Lung (tissue), 12 donors: ENCODE measurements around the gene STEAP4. TPM values are rescaled to one million over a fixed set of nuclear protein-coding genes. Genes with fewer than 3 reads are reported as not detected.

Experiments used
- ATAC-seq: fragments of 200-7000 bp; cut with Tn5 transposase; one replicate; pipeline ENCODE4 v1.9.1; 2020; ENCODE audit warnings: moderate number of reproducible peaks; ENCODE audit not compliant: insufficient read depth, low FRiP score
- DNase-seq, 3 donors: peaks; one replicate each; pipeline ENCODE4 v3.0.0-alpha.2; 2013 to 2017
- H3K27ac ChIP-seq, 2 donors: one replicate each; pipeline ENCODE4 v1.5.1; 2013; ENCODE audit warnings: mild to moderate bottlenecking in 2 of 2, moderate library complexity in 2 of 2, control low read depth in 1 of 2, inconsistent platforms in 1 of 2, low read depth in 1 of 2, low read length in 1 of 2
- H3K27me3 ChIP-seq, 3 donors: one replicate each; pipeline ENCODE4 v1.5.1; 2013; ENCODE audit warnings: low read length in 2 of 3; ENCODE audit not compliant: control insufficient read depth in 3 of 3, insufficient read depth in 3 of 3
- H3K36me3 ChIP-seq, 4 donors: one replicate each; pipeline ENCODE4 v1.5.1; 2013; ENCODE audit warnings: low read length in 4 of 4, mild to moderate bottlenecking in 1 of 4, moderate library complexity in 1 of 4; ENCODE audit not compliant: control insufficient read depth in 4 of 4, insufficient read depth in 4 of 4
- H3K4me1 ChIP-seq, 5 donors: one replicate each; pipeline ENCODE4 v1.5.1; 2013; ENCODE audit warnings: low read length in 5 of 5, mild to moderate bottlenecking in 2 of 5, moderate library complexity in 1 of 5; ENCODE audit not compliant: control insufficient read depth in 5 of 5, insufficient read depth in 5 of 5
- H3K4me3 ChIP-seq: one replicate; pipeline ENCODE4 v1.5.1; 2013; ENCODE audit warnings: mild to moderate bottlenecking, control low read depth, moderate library complexity
- H3K9ac ChIP-seq, 2 donors: one replicate each; pipeline ENCODE4 v1.5.1; 2013; ENCODE audit warnings: low read length in 2 of 2, control low read depth in 1 of 2; ENCODE audit not compliant: insufficient read depth in 1 of 2
- H3K9me3 ChIP-seq, 4 donors: one replicate each; pipeline ENCODE4 v1.5.1; 2013; ENCODE audit warnings: low read length in 3 of 4, mild to moderate bottlenecking in 1 of 4, moderate library complexity in 1 of 4; ENCODE audit not compliant: control insufficient read depth in 4 of 4, insufficient read depth in 3 of 4
- WGBS, 2 donors: extraction: QIAGEN DNeasy Blood & Tissue Kit; methylation state at CpG; one replicate each; pipeline ENCODE4 v1.1.7; 2013; 5-methylcytosine and 5-hydroxymethylcytosine counted together
- polyA plus RNA-seq, 2 donors: library from polyadenylated mRNA; stranded (reverse); fragments of 200-250 nt; gene quantifications; one replicate each; pipeline ENCODE4 v1.2.1, GENCODE V29; 2013
- total RNA-seq, 2 donors: library from RNA; depleted of rRNA in 1 of 2; stranded (reverse); fragments of >200 nt in 1 of 2; gene quantifications; one replicate each; pipeline ENCODE4 v1.2.1, GENCODE V29; 2014 to 2021
- TF ChIP-seq, protein P1 (sequence below): IDR thresholded peaks from 2 replicates; pipeline ENCODE4 v1.5.1; 2012; ENCODE audit warnings: mild to moderate bottlenecking; ENCODE audit errors: control extremely low read depth, extremely low read depth
- donor health status: control.
- donor health status: control.
- donor health status: Bipolar disorder and iron deficiency.
- donor health status: healthy.
- donor health status: DM: yes; HTN: yes; CAD: no.

The STEAP4 gene
- total and polyA plus RNA-seq, 4 donors: 17.1 to 108 (median 58.8) TPM

DNA sequence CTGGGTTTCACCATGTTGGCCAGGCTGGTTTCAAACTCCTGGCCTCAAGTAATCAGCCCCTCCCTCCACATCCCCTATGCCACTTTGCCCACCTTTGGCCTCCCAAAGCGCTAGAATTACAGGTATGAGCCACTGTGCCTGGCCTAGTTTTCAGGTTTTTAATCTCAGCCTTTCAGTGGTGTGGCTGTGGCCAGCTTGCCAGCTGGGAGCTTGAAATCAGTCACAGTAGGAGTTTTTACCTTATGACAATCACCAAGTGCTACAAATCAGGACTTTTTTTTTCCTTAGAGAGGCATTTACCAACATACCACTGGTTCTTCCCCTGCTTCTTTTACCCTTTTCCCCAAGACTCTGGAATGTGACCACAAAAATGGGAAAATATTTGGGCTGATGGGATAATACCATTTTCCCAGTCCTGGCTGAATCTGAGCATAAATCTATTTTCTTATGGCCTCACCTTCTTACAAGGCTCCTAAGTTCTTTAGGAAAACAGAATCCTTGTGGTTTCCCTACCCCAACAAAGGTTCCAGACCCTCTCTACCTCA, 6.2 kb downstream of the STEAP4 start:
- no peak overlapping the region for H3K27ac ChIP-seq
- ATAC-seq (no peak), DNase-seq (no peak)
- H3K4me1 ChIP-seq: no peaks in the 10 kb centered on the region
- TF ChIP-seq, protein P1, sequence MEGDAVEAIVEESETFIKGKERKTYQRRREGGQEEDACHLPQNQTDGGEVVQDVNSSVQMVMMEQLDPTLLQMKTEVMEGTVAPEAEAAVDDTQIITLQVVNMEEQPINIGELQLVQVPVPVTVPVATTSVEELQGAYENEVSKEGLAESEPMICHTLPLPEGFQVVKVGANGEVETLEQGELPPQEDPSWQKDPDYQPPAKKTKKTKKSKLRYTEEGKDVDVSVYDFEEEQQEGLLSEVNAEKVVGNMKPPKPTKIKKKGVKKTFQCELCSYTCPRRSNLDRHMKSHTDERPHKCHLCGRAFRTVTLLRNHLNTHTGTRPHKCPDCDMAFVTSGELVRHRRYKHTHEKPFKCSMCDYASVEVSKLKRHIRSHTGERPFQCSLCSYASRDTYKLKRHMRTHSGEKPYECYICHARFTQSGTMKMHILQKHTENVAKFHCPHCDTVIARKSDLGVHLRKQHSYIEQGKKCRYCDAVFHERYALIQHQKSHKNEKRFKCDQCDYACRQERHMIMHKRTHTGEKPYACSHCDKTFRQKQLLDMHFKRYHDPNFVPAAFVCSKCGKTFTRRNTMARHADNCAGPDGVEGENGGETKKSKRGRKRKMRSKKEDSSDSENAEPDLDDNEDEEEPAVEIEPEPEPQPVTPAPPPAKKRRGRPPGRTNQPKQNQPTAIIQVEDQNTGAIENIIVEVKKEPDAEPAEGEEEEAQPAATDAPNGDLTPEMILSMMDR: no peak
- peaks cover 0 to 3% (median 0%) of the 10 kb centered on the region in 3 donors for H3K27me3 ChIP-seq
- no peak overlapping the region for H3K4me3 ChIP-seq
- no peaks in the 10 kb centered on the region for H3K36me3 ChIP-seq
- H3K9me3 ChIP-seq: no peaks in the 10 kb centered on the region
- H3K9ac ChIP-seq: no peak overlapping the region
- WGBS, 2 donors: 96 to 100% methylated on average over 1 of the region's 1 CpG

DNA sequence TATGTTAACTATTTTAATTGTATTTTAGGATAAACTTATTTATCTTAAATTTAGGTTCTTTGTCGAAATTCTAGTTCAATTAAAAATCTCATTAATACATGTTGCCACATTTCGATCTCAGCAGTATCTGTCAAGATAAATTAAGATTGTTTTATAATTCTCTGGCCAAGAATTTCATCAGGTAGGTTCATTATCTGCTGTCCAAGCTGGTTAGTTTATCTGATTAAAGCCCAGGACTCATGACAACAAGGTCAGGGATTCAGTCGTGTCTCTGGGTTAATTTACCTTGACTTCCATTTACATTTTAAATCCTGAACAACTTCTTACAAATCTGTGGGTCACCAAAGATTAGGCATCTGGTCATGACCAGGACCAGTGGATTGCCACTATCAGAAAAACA, 7.6 kb downstream of the STEAP4 start:
- DNase-seq (no peak), ATAC-seq (no peak)
- Histone ChIP-seq H3K27me3 (no peaks in the 10 kb centered on the region), H3K9me3 (no peaks in the 10 kb centered on the region), H3K4me3 (no peak overlapping the region), H3K27ac (no peak overlapping the region), H3K36me3 (no peaks in the 10 kb centered on the region), H3K4me1 (no peaks in the 10 kb centered on the region), H3K9ac (no peak overlapping the region)
- TF ChIP-seq, protein P1: no peak
- 77 to 87% methylated on average over 3 of the region's 3 CpGs for WGBS, 2 donors

DNA sequence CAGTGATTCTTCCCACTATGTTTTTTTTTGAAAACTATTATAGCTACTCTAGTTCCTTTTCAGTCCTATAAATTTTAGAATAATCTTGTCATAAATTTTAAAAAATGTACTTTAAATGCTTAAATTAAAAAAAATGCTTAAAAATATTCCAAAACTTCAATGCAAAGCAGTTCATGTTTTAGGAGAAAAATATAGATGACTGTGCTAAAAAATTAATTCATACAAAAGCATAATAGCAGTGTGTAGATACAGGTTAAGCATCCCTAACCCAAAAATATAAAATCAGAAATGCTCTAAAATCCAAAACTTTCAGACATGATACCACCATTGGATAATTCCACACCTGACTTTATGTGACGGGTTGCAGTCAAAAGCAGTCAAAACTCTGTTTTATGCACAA, 12.8 kb downstream of the STEAP4 start:
- DNase-seq (no peak), ATAC-seq (no peak)
- Histone ChIP-seq H3K9me3 (no peaks in the 10 kb centered on the region), H3K4me3 (no peak overlapping the region), H3K36me3 (peaks cover 0 to 3% (median 0%) of the 10 kb centered on the region in 4 donors), H3K4me1 (peaks cover 0 to 4% (median 0%) of the 10 kb centered on the region in 5 donors), H3K9ac (no peak overlapping the region), H3K27me3 (no peaks in the 10 kb centered on the region), H3K27ac (no peak overlapping the region)
- TF ChIP-seq, protein P1: no peak
- 96 to 97% methylated on average over 1 of the region's 1 CpG for WGBS, 2 donors
